ENCODE measurements around the gene MAPRE3. TPM values are rescaled to one million over a fixed set of nuclear protein-coding genes. Genes with fewer than 3 reads are reported as not detected.

MAPRE3 gene
- total and polyA plus RNA-seq, 2 donors (not counting 3 experiments of a cell fraction or from before 2014, with no cell fraction given), result 4.4 to 6.1 TPM

- H3K4me1 ChIP-seq (ENCODE audit: control insufficient read depth, extremely low read depth, insufficient read depth, low read length), result no peaks in the 10 kb centered on the region
- no peaks in the 10 kb centered on the region for H3K36me3 ChIP-seq (ENCODE audit: control insufficient read depth in 2 of 2, extremely low read depth in 1 of 2, insufficient read depth in 2 of 2, low read length in 2 of 2)
- no peaks in the 10 kb centered on the region for H4K20me1 ChIP-seq (replicated peaks; ENCODE audit: control insufficient read depth, extremely low read depth, insufficient read depth, low read length)
- TF ChIP-seq MYC (IDR thresholded peaks at IDR 0.05; ENCODE audit: low read depth, low read length), result no peak
- no peak for TF ChIP-seq EZH2 (IDR thresholded peaks at IDR 0.05; ENCODE audit: borderline replicate concordance, low read depth, low read length, severe bottlenecking)
- no peak for TF ChIP-seq POLR2AphosphoS5 (IDR thresholded peaks at IDR 0.05; ENCODE audit: insufficient read depth, low read depth, low read length)
- no peak for TF ChIP-seq FOS (IDR thresholded peaks at IDR 0.05; ENCODE audit: borderline replicate concordance, insufficient read depth, low read length)
- no peak for TF ChIP-seq CTCF (IDR thresholded peaks at IDR 0.05; ENCODE audit: extremely low read depth in 1 of 2, insufficient read depth in 1 of 2, low read depth in 1 of 2, low read length in 2 of 2)
- TF ChIP-seq POLR2A (IDR thresholded peaks at IDR 0.05; ENCODE audit: low read depth, low read length), result no peak
- no peak for TF ChIP-seq JUN (IDR thresholded peaks at IDR 0.05; ENCODE audit: borderline replicate concordance, insufficient read depth, insufficient read length, low read depth)
- no peak for TF ChIP-seq MAX (IDR thresholded peaks at IDR 0.05; ENCODE audit: insufficient read depth, insufficient read length)
- TF ChIP-seq GATA2 (IDR thresholded peaks at IDR 0.05; ENCODE audit: insufficient read depth, insufficient read length, low read depth, low read length), result no peak
- H3K4me3 ChIP-seq (replicated peaks in 1 of 3; ENCODE audit: insufficient read depth in 1 of 3, low read depth in 1 of 3, low read length in 3 of 3), result no peak overlapping the region
- H3K9me3 ChIP-seq (replicated peaks; ENCODE audit: control insufficient read depth, insufficient read depth, low read length), result no peaks in the 10 kb centered on the region
- H3K9me1 ChIP-seq (replicated peaks; ENCODE audit: control insufficient read depth, extremely low read depth, insufficient read depth, low read length), result no peaks in the 10 kb centered on the region
- intact Hi-C loops (cut with micrococcal nuclease), result no loop called here
- peaks cover 24 to 39% of the 10 kb centered on the region in 2 experiments for H3K27me3 ChIP-seq (ENCODE audit: control insufficient read depth in 2 of 2, insufficient read depth in 2 of 2, low read length in 2 of 2)
- H3K4me2 ChIP-seq (ENCODE audit: insufficient read depth, low read length), result no peak overlapping the region
- FAIRE-seq, result no peak
- no peak overlapping the region for H3K27ac ChIP-seq (ENCODE audit: insufficient read depth, low read depth, low read length)
- H3K9ac ChIP-seq (replicated peaks; ENCODE audit: extremely low read depth, insufficient read depth, low read length), result no peak overlapping the region
- dilution Hi-C loops (cut with MboI; ENCODE audit: extremely low pct_ligation_motif_present, low sequenced_read_pairs), result no loop called here
- POLR2A ChIA-PET, result no interaction called here
- no peaks in the 10 kb centered on the region for H3K79me2 ChIP-seq (ENCODE audit: control insufficient read depth, insufficient read depth, low read length)
- CTCF ChIA-PET, result interaction anchor here (1.0 to 1.3 kb wide), 3 partner anchors 14 to 111 kb away, joined by 4 to 8 read pairs (median 4); no protein-coding TSS in a partner anchor
- DNase-seq (ENCODE audit: low read depth, low spot score), result no peak
- no peak overlapping the region for H2AFZ ChIP-seq (ENCODE audit: low read depth, low read length)
- no TSS peak for BruUV-seq (replicated peaks)
Observed at GRCh38 chr2:26957041-26957440, 13.4 kb upstream of the MAPRE3 start.

All from endothelial cell of umbilical vein (primary cell).